UCSD-AML1 (cell line): ENCODE results near the gene ELL.

ENCODE experiments used
- DNase-seq: peaks from one replicate; lab custom pipeline; 2025; ENCODE audit not compliant: unreplicated experiment; lab: John Stamatoyannopoulos, UW

Gene ELL

GRCh38 chr19:18435842-18436670, 85.8 kb downstream of the ELL start:
- DNase-seq: no peak

- DNase-seq: no peak
Observed at GRCh38 chr19:18435178-18435841, 86.6 kb downstream of the ELL start.

DNA sequence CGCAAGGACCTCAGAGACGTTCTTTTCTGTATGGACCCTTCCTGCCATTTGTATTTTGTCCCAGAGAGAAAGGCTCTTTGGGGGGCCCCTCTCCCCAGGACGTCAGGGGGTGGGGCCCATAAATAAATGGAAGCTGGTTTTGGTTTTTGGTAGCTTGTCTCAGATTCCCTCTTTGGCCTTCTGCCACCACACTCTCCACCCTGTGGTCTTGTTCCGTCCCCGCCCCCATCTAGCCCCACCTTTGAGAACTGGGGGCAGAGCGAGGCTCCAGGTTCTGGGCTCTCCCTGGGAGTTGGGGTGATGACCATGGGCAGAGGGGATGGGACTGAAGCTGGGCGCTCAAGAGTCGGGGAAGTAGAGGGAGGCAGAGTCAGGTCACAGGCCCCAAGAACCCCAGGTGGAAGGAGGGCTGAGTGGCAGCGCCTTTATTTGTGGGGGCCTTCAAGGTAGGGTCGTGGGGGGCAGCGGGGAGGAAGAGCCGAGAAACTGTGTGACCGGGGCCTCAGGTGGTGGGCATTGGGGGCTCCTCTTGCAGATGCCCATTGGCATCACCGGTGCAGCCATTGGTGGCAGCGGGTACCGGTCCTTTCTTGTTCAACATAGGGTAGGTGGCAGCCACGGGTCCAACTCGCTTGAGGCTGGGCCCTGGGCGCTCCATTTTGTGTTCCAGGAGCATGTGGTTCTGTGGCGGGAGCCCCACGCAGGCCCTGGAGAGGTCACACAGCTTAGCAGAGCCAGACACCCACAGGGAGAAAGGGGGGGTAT, 87.3 kb downstream of the ELL start:
- no peak for DNase-seq

DNA sequence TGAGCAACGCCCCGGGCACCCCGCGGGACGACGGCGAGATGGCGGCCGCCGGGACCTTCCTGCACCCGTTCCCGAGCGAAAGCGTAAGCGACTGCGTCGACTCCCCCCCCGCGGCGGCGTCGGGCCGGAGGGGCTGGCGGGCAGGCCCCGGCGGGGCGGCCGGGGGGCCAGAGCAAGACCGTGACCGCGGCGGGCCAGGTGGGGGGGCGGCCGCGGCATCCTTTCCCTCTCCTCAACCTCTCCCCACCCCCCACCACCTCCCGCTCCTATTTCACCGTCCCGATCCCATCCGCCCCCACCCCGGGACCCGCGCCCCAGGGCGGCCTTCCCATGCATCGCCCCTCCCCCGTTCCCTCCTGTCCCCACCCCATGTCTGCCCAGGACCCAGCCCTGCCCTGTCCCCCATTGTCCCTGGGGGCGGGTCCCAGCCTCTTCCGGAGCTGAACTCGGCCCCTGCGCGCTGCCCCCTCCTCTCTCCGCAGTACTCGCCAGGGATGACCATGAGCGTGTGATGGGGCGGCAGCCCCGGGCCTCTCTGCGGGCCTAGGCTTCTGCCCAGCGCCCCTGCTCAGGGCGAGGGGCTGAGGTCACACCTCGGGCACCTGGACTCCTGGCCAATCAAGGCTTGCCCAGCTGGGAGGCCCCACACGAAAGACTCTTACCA, 88.0 kb downstream of the ELL start:
- DNase-seq: no peak

DNA sequence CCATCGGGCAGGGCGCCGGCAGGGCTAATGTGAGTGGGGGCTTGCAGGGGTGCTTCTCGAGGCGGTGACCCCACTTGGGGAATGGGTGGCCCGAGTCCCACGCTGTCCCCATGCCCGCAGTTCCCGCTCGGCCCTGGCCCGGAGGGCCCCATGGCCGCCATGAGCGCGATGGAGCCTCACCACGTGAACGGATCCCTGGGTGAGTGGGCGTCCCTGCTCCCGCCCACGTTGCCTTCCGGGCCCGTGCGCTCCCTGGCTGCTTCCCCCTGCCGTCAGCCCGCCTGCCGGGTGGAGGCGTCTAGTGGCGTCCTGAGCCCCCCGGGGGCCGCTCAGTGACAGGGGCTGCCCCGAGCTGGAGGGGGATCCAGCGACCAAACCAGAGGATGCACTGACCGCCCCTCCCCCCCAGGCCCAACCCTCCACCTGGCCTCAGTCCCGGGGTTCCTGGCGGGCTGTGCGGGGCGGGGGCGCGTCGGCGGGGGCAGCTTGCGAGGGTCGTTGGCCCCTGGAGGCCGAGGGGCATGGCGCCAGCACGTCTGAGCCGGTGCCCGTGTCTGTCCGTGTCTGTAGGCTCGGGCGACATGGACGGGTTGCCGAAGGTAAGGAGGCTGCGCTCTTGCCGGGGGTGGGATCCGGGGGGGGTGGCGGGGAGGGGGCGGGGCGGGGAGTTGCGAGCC, 88.7 kb downstream of the ELL start:
- DNase-seq: no peak

- DNase-seq: no peak
Observed at GRCh38 chr19:18432275-18433014, 89.4 kb downstream of the ELL start.

DNA sequence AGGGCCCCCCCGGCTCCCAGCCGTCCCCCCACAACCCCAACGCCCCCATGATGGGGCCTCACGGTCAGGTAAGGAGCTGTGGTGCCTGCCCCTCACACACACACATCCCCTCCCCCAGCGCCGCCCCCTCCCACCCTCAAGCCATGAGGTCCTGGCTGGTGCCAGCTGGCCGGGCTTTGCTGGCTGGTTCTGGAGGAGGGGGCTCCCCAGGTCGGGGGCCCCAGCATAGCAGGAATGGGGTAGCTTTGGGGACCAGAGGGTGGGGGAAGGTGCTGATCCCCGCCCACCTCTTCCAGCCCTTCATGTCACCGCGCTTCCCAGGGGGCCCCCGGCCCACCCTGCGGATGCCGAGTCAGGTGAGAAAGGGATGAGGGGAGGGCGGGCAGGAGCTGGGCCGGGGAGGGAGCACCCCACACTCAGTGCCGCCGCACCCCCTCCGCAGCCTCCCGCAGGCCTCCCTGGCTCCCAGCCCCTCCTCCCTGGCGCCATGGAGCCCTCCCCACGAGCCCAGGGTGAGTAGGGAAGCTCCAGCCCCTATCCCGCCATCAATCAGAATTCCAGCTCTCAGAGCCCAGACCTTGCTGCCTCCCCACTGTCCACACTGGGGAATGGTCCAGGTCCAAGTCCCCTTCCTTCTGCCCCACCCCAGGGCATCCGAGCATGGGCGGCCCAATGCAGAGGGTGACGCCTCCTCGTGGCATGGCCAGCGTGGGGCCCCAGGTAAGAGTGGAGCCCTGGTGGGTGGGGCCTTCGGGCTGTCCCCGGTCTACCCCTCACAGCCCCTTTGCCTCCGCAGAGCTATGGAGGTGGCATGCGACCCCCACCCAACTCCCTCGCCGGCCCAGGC, 90.3 kb downstream of the ELL start:
- DNase-seq: no peak

GRCh38 chr19:18430417-18431144, 91.3 kb downstream of the ELL start:
- DNase-seq: no peak

DNA sequence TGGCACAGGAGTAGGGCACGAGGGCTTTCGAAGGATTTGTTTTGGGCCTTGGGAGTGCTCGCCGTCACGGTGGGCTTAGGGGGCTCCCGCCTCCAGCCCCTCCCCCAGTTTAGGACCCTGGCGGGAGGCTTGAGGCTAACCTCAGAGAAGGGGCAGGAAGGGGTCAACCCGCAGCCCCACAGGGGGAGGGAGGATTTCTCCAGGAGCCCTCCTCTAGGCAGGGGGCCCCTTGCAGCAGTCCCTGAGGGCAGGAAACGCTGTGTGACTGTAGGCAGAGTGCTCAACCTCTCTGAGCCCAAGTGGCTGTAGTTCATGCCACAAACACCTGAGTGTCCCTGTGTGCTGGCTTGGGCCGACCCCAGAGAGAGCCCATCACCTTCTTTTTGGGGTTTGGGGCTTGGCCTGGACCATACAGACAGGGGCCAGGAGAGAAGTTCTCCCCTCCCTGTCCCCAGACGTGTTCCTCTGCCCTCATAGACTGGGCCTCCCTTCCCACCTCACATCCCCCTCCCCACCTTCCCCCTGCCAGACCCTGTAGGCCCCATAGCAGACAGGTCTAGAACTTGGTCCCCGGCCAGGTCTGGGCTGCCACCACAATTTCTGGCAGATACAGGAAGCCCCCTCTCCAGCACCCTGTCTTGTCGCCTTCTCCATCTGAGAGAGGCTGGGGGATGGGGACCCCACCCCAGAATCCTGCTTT, 92.0 kb downstream of the ELL start:
- no peak for DNase-seq

DNA sequence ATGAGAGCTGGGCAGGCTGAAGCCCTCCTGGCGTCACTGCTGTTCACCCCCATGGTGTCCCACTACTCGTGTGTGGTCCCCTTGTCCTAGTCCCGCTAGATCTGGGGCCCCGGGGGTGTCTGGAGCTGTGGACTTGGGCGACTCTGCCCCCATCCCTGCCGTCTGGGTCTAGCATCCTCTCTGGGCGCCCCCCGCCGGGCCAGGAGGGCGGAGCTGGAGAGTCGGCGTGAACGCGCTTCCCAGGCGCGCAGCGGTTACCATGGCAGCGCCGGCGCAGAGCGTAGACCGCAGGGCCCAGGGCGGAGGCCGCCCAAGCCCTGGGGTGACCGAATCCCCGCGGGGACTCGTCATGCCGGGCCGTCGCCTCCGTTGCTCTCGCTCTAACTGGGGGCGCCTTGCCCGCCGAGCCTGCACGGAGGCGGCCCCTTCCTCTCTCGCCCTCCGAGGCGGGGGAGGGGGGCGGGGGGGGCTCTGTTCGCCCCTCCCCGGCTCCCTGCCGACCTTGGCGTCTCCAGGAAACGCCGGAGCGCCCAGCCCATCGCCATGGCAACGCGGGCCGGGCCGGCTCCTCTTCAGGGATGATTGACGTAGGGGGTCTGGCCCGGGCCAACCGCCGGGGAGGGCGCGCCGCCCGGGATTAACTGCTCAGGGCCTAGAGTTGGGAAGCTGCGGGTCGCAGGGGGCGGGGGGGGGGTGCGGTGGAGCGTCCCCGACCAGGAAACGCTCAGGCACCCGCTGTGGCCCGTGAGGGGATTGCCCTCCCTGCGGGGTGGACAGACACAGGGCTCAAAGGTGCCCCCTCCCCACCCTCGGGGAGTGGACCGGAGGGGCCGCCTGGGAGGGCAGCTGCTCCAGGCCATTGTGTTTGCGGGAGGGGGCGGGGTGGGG, 92.8 kb downstream of the ELL start:
- DNase-seq: no peak

DNA sequence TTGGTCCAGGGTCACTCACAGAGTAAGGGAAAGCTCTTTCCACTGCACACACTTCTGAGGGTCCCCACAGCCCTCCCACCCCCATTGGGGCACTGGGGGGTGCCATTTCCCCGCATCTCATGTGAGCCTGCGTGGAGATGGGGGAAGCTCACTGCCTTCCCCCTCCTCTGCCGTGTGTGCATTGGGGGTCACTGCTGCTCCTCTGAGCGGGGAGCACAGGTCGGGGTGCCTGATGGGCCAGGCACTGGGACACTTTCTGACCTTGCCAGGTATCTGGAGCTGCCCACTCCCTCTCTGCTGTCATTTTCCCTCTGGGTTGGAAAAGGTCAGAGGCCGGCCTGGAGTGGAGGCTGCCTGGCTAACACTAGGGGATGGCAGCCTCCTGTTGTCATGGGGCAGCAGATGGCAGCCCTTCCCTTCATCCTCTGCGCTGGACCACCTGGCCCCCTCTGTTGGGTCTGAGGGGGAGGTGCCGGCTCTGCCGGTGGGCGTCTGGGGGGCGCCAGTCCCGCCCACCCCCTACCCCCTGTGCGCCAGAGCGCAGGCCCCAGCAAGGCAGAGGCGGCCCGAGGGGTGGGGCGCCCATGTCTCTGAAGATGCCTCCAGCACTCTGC, 93.6 kb downstream of the ELL start:
- DNase-seq: no peak

GRCh38 chr19:18427743-18428113, 94.1 kb downstream of the ELL start:
- no peak for DNase-seq

GRCh38 chr19:18427080-18427742, 94.7 kb downstream of the ELL start:
- DNase-seq: no peak

DNA sequence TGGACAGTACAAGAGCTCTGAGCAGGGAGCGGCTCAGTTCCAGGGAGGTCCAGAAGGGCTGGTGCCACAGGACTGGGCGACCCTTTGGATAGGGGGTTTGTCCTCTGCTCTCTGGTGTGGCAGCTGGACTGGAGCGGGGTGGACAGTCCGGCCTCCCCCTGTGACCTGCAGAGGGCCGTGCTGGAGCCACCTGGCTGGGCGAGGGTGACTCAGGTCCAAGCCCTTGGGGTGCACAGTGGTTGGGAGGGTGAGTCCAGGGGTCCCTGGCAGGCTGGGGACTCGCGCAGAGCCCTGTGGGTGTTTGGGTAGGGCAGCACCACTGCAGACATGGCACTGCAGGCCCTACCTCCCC, 95.5 kb downstream of the ELL start:
- DNase-seq: no peak

- DNase-seq: no peak
Observed at GRCh38 chr19:18425515-18426415, 96.1 kb downstream of the ELL start.
